HG02623 (cell line): ENCODE data around the gene ANKRD36.
"Not testable (repeated sequence)": the region's sequence is repeated elsewhere in the genome, so short reads cannot be mapped to it uniquely, and the experiment has no call there.

Source experiments
- ATAC-seq: cut with Tn5 transposase; IDR thresholded peaks from one replicate; pipeline ENCODE4 v1.9.1; 2021; ENCODE audit warnings: moderate library complexity; ENCODE audit not compliant: unreplicated experiment

ANKRD36 gene

GRCh38 chr2:97112320-97113049 is 468 bp upstream of the ANKRD36 start:
- not testable (repeated sequence) for ATAC-seq

GRCh38 chr2:97113882-97114255 is 916 bp downstream of the ANKRD36 start:
- ATAC-seq, result not testable (repeated sequence)

GRCh38 chr2:97129090-97129489 is 16.1 kb downstream of the ANKRD36 start:
- ATAC-seq, result not testable (repeated sequence)

GRCh38 chr2:97144016-97144415 is 31.1 kb downstream of the ANKRD36 start:
- ATAC-seq, result not testable (repeated sequence)

GRCh38 chr2:97166548-97166947 is 53.6 kb downstream of the ANKRD36 start:
- not testable (repeated sequence) for ATAC-seq

- not testable (repeated sequence) for ATAC-seq
These were observed 55.0 kb downstream of the ANKRD36 start for GRCh38 chr2:97167938-97168337.

GRCh38 chr2:97168583-97168982 is 55.6 kb downstream of the ANKRD36 start:
- not testable (repeated sequence) for ATAC-seq

GRCh38 chr2:97180391-97180790 is 67.4 kb downstream of the ANKRD36 start:
- ATAC-seq, result not testable (repeated sequence)

- not testable (repeated sequence) for ATAC-seq
These were observed 82.4 kb downstream of the ANKRD36 start for GRCh38 chr2:97195349-97195748.

GRCh38 chr2:97197251-97197650 is 84.3 kb downstream of the ANKRD36 start:
- not testable (repeated sequence) for ATAC-seq

GRCh38 chr2:97200887-97201286 is 87.9 kb downstream of the ANKRD36 start:
- ATAC-seq, result not testable (repeated sequence)

GRCh38 chr2:97202643-97203250 is 89.8 kb downstream of the ANKRD36 start:
- not testable (repeated sequence) for ATAC-seq

GRCh38 chr2:97210325-97210724 is 97.4 kb downstream of the ANKRD36 start:
- ATAC-seq, result no peak

- ATAC-seq, result not testable (repeated sequence)
These were observed 102.1 kb downstream of the ANKRD36 start for GRCh38 chr2:97215025-97215424.

GRCh38 chr2:97230848-97231585 is 118.1 kb downstream of the ANKRD36 start:
- ATAC-seq, result not testable (repeated sequence)

- not testable (repeated sequence) for ATAC-seq
These were observed 120.0 kb downstream of the ANKRD36 start for GRCh38 chr2:97232981-97233380.

- not testable (repeated sequence) for ATAC-seq
These were observed 120.8 kb downstream of the ANKRD36 start for GRCh38 chr2:97233660-97234295.

- ATAC-seq, result not testable (repeated sequence)
These were observed 148.2 kb downstream of the ANKRD36 start for GRCh38 chr2:97261192-97261591.

- ATAC-seq, result not testable (repeated sequence)
These were observed 153.5 kb downstream of the ANKRD36 start for GRCh38 chr2:97266449-97266848.

GRCh38 chr2:97267411-97268074 is 154.6 kb downstream of the ANKRD36 start:
- ATAC-seq, result no peak
